HG03469 (cell line): ENCODE data around the gene LHX5.
"Not testable (repeated sequence)": the region's sequence is repeated elsewhere in the genome, so short reads cannot be mapped to it uniquely, and the experiment has no call there.

Source experiments
- ATAC-seq: cut with Tn5 transposase; IDR thresholded peaks from one replicate; pipeline ENCODE4 v1.9.1; 2021; ENCODE audit warnings: mild to moderate bottlenecking, moderate library complexity, moderate number of reproducible peaks; ENCODE audit not compliant: unreplicated experiment

LHX5 gene

DNA sequence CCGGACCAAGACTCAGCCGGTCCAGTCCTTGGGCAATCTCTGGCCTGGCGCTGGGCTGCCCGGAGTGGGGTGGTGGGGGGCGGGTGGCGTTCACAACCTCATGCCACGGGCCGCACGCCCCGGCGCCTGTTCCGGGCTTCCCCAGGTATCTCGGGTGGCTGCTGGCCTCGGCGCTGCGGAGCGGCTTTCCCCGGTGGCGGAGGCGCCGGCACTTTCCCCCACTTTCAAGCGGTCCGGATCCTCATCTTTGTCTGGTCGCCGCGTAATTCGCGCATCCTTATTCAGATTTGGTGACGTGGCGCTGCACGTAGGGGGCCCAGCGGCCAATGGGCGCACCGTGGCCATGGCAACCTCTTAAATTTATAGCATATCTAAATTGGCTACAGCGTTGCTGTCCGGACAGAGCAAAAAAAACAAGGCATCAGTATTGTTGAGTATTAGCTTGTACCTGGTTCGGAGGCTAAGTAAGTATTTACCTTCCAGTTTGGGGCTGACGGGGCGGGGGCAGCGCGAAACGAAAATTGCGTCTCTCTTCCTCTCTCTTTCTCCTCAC is at the start of gene LHX5:
LHX5 (minus strand) TSS at position 253 of the 553 bp plus-strand sequence. CDS start 373 bp downstream, outside the sequence.
- ATAC-seq, result no peak

DNA sequence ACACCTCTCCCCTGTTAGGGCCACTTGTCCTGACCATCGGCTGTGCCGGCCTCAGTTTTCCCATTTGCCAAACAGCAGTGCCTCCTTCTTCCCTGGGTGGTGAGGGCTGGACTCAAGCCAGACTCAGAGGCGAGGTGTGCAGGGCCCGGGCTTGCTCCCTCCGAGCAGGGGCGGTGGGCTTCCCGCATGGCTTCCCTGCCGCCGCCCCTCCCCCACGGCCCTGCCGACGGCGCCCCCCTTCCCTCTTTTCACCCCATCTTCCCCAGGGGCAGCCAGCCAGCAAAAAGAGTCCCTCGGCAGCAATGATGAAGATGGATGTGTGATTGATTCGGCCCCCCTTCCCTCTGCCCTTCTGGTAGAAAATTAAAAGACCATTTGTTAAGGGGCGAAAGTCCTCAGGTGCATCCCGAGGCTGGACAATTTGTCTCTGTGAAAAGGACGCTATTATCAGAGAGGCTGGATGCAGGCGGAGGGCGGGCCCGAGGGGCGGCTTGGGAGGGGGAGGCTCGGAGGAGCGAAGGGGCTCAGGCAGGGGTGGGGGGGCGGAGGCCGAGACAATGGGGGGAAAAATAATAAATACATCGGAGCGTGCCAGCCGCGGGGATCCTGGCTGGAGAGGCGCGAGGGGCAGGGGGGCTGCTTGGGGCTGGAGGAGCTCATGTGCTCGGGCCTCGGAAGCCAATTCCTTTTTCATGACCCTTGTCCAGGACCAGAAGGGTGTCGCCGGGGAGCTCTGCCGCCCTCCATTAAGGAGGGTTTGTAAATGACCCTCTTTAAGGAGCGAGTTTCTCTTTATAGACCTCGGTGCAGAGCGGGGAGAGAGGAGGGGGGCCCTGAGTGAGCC is 48.0 kb upstream of the LHX5 start:
- ATAC-seq, result no peak

DNA sequence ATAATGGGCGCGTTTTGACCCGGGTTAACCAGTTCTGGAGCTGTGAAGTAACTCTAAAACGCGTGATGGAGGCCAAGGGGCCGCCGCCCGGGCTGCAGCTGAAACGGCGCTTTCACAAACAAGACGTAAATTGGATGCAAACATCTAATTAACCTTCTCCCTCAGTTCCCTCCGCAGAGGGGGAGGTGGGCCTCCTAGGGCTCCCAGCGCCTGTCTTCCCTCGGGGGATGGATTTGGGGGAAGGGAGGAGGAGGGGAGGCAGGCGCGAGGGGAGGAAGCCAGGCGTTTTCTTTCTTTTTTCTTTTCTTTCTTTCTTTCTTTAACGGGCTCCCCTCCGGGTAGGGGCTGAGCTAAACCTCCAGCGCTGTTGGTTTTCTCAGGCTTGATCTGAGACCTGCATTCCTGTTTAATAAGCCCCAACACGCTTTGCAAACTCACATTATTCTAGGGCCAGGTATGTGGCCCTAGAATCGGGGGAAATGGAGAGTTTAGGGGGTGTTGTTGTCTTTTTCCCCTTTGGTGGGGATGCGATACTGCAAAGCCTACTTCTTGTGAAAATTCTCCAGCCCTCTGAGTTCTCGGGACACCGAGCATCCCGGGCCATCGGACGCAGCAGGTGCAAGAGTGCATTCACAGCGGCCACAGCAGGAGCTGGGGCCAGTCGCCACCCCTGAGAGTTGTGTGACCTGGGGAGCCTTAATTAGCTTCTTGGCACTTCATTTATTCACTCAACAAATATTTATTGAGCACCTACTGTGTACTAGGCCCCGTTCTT is 43.6 kb upstream of the LHX5 start:
- no peak for ATAC-seq

DNA sequence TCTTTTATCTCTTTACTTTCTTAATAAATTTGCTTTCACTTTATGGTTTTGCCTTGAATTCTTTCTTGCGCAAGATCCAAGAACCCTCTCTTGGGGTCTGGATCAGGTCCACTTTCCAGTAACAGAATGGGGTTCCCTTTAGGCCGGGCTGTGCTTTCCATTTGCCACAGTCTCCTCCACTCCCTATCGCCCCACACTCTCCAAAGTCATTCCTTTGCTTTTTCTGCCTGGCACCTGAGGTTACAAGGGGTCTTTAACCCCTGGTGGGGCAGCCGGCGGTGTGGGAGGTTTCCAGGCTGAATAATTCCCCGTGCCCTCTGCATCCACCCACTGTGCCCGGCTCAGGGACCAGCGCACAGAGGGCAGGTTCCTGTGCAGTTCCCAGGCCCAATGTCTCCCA is 42.9 kb upstream of the LHX5 start:
- ATAC-seq, result no peak

DNA sequence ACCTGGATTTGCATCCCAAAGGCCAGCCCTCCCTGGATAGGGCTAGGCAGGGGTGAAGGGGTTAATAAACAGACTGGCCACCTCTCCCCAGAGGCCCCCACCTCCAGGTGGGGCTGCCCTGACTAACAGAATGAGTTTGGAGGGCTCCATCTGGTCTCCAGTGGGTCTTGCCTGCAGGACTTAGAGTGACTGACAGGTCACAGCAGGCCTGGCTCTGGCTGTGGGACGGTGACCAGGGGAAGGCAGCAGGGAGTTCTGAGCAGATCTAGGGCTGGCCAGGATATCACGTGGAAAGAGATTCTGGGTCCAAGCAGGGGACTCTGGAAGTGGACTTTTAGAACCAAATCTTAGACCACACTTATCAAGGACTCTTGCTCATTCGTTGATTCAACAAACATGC is 40.9 kb upstream of the LHX5 start:
- no peak for ATAC-seq

DNA sequence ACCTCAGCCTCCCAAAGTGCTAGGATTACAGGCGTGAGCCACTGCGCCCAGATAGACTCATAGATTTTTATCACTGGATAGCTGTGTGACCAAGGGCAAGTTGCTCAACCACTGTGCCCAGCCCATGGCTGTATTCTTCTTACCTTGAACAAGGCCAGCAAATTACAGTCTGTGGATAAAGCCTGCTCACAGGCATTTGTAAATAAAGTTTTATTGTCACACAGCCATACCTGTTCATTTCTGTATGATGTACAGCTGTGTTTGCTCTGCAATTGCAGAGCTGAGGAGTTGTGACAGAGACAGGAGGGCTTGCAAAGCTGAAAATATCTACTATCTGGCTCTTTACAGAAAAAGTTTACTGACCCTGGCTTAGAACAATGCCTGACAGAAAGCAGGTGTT is 35.2 kb upstream of the LHX5 start:
- ATAC-seq, result no peak

DNA sequence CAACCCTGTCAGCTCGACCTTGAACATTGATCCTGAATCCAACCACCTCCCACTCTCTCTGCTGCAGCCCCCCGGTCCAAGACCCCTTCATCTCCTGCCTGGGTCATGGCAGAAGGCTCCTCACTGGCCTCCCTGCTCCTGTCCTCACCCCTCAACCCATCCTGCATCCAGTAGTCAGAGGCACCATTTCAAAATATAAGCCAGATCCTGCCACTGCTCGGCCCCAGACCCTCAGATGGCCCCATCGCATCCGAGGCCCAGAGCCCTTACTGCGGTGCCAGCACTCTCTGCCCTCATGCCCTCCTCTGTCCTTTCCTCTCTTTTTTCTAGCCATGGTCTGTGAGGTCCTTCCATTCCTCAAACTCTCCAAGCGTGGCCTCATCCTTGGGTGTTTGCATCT is 34.3 kb upstream of the LHX5 start:
- ATAC-seq, result no peak

DNA sequence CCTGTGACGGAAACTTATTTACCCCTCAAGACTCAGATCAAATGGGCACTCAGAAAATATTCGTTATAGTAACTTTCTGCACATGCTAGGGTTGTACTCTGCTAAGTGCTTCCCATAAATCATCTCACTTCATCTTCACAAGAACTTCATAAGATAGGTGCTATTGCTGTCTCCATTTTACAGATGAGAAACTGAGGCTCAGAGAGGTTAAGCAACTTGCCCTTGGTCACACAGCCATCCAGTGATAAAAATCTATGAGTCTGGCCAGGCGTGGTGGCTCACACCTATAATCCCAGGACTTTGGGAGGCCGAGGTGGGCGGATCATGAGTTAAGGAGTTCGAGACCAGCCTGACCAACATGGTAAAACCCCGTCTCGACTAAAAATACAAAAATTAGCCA is 33.2 kb upstream of the LHX5 start:
- no peak for ATAC-seq

DNA sequence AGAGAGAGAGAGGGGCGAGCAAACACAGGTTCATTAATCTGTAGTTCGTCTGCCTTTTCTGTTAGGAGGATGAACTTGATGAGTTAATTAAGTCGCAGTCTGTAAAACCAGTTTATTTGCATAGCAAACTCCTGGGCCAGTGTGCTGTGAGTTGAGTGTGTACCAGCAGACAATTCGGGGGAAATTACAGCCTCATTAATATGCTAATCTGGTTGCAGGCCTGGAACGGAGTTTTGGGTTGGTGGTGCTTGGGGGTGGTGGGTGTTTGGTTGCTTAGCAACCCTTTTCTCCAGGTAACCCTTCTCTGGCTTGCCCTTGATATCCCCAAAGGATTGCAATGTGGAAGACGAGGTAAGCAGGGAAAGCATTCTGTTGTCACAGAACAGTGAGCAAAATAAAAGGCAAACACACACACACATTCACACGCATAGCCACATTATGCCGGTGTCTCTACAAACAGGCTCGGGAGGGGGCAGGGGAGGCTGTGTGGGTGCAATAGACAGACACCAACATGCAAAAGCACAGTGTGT is 29.2 kb upstream of the LHX5 start:
- ATAC-seq, result no peak

DNA sequence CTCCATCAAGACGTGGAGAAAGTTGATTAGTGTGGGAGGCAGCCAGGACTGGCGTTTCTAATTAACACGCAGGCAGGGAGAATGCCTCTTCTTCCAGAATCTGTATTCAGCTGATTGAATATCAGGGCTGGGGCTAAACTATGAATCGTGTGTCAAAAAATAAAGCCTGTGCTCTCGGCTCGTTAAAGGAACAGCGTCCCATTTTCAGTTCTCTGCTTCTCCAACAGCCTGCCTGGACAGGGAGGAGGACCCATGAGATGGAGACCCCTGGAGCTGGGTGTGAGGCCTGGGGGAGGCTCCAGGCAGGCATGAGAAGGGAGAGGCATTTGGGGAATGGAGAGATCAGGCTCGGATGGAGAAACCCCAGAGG is 28.6 kb upstream of the LHX5 start:
- ATAC-seq, result no peak

DNA sequence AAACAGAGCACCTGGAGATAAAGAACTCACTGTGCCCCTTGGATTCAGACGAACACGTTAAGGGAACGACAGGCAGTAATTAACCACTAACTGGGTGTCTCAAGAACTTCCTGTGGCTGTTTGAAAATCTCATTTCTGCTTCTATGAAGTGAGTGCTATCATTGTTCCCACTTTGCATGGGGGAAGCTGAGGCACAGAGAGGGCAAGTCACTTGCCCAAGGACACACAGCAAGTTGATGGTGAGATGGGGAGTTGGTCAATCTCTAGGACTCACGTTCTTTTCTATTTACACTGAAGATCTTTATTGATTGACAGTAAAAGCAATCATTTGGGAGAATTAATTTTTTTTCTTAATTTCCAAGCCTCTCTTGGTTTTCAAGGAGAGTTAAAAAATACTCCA is 26.8 kb upstream of the LHX5 start:
- no peak for ATAC-seq

DNA sequence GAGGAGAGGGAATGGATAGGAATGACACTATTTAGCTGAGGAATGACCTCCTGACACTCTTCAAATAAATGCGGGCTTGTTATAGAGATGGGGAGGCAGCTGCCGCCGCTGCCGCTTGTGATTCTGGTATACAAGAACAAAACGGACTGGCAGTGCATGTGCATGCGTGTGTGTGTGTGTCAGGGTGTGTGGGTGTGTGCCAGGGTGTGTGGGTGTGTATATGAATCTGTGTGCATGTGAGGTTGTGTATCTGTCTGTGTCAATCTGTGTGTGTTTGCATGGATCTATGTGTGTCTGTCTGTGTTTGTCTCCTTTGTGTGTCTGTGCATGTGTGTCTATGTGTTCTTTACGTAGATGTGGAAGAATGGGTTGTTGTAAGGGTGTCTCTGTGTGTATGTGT is 26.0 kb upstream of the LHX5 start:
- no peak for ATAC-seq

DNA sequence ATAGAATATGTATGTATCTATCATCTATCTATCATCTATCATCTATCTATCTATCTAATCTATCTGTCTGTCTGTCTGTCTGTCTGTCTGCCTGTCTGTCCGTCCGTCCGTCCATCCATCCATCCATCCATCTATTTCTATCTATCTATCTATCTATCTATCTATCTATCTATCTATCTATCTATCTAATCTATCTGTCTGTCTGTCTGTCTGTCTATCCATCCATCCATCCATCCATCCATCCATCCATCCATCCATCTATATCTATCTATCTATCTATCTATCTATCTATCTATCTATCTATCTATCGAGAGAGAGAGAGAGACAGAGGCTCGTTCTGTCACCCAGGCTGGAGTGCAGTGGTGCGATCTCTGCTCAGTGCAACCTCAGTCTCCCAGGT is 24.3 kb upstream of the LHX5 start:
- ATAC-seq, result not testable (repeated sequence)

DNA sequence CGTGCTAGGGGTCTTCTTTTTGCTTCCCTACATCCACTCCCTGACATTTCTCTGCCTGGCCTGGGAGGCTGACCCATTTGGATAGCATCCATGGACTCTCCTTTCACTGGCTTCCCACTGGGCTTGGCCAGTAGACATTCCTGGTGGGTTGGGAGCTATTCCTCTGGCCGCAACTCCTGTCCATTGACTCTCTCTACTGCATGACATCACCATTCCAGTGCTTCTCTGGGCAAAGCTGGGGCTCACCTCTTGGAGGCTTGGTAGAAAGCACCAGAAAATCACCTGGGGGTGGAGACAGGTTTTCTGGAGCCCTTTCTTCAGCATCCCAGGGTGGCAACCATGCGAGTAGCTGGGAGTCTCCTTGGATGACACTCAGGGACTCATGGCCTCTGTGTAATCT is 16.7 kb upstream of the LHX5 start:
- ATAC-seq, result no peak

DNA sequence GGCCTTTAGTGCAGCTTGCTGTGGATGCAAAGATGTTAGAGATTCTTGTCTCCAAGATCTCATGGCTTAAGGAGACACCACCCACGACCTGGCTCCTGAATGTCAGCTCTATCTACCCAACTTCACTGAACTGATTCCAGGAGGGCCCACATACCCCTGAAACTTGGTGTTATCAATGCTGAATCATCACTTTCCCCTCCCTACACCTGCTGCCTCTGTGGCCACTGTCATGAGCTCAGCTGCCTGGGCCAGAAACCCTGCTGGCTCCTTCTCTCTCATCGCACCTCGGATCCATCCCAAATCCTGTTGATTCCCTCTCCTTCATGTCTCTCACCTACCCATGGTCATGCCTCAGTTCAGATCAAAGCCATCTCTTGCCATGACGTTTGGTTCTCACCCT is 15.1 kb upstream of the LHX5 start:
- no peak for ATAC-seq

DNA sequence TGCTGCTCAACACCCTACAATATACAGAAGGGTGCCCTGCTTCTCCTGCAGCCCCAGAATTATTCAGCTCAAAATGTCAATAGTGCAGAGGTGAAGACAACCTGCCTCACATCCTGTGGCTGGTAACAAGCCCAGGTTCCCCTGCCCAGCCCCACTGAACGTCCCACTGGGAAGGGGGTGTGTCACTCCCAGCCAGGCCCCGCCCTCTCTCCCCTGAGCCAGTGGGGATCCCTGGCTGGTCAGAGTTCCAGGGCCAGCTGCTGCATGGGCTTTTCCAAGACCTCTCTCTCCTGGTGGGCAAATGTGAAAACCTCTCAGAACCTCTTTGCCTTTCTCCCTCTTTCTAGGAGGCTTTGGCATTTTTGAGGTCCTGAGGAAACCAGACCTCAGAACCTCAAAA is 13.7 kb upstream of the LHX5 start:
- no peak for ATAC-seq

DNA sequence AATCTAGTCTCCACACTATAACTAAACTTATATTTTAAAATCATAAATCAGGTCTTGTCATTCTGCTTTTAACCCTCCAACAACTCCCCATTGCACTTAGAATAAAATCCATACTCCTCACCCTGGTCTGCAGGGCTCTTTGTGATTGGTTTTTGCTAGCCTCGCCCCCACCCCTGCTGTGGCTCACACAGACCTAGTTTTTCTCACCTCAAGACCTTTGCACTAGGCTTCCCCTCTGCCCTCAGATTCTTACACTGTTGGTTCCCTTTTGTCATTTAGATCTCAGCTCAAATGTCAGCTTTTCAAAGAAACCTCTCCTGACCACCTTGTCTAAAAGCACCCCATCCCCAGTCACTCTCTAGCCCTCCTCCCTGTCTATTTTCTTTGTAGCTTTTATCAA is 10.7 kb upstream of the LHX5 start:
- ATAC-seq, result no peak

DNA sequence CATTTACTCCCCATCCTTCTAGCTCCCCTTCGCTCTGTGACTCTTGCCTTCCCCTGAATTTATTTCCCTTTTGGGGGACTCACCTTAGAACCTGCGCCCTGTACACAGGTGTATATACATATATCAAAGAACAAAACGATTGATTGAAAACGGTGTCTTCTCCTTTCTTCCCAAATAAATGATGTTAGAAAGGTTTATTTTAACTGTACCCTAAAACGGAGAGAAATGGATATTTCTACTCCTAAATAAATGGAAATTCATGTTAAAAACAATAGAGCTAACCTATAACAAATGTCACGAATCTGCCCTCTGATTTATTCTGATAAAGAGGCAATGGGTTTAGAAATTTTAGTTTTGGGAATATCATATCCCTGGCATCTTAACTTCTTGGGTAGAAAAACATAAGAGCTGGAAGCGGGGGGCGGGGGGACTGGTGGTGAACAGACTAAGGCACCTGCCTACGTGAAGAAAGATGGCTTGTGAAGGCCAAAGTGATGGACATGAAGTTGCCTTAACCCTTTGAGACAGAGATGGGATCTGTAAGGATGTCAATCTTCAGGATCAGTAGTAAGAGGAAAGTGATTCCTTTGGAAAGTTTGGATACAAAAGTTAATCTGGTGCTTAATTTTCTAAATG is 8.8 kb upstream of the LHX5 start:
- no peak for ATAC-seq

DNA sequence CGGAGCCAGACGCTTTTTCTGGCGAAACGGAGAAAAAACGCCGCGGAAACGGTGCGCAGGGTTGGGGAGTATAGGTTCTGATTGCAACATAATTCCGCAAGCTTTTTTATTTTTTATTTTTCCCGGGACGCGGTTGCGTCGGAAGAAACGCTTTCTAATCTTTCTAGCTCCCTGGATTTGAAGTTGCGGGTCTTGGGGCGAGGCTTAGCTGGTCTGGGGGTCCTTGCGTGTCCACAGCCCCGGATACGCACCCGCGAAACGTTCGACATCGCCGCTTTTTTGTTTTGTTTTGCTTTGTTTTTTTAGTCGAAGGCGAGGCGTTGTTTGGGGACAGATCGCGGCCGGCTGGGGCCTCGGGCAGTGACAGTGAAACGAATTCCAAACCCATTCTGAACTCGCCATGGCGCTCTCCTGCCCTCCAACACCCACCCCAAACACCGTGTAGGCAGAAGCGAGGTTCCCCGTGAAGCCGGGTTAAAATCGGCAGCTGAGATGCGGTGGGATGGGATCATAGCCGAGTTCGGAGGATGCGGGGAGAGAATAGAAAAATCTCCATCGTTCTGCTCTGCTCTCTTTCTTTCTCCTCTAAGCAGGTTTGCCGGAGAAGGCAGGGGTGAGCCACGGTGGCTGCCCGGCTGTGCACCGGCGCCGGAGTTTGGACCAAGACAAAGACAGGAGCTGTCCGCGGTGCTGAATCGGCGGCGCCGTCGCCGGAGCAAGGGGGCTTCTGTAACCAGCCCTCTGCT is 8.1 kb upstream of the LHX5 start:
- ATAC-seq, result no peak

DNA sequence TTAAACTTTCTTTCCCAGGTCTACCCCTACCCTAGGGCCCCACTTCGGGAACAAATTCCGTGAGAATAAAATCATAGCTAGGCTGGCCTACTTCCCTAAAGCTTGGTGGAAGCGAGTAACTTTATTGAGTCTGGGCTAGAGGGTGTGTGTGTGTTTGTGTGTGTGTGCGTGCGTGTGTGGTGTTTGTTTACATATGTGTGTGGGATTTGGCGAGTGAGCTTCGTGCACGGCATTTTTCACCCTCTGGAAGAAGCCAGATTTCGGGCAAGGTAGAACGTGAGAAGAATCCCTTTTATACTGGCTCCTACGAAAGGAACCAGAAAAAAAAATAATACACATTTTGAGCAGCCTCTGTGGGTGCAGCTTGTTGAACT is 7.5 kb upstream of the LHX5 start:
- ATAC-seq, result no peak
